ENCODE measurements around the gene C2CD3. TPM values are rescaled to one million over a fixed set of nuclear protein-coding genes. Genes with fewer than 3 reads are reported as not detected.
"Not testable (repeated sequence)": the region's sequence is repeated elsewhere in the genome, so short reads cannot be mapped to it uniquely, and the experiment has no call there.

Gene C2CD3
- total RNA-seq, 1 experiment from 2014 or later, result 22.0 TPM

DNA sequence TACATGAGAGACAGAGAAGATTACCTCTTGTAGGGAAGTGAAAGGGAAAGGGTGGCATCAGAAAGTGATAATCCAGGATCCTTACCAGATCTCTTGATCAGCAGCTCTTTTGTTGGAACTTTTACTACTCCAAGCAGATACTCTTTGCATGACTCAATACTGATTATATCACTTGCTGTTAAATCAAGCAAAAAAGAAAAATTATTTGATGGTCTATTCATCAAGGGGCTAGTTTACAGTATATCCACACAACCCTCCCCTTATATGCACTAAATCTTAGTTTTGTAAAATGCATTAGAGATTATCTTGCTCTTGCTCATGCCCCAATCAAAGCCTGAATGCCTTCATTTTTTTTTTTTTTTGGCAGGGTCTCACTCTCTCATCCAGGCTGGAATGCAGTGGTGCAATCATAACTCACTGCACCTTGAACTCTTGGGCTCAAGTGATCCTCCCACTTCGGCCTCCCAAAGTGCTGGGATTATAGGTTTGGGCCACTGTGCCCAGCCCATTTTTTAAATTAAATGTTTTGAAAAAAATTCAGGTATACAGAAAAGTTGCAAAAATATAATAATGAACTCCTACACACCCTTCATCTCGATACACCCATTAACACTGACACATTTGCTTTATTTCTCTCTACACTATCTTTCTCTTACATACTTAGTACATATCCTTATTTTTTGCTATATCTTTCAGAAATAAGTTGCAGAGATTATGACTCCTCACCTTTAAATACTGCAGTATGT is 85.8 kb downstream of the C2CD3 start:
- TF ChIP-seq, protein P1, sequence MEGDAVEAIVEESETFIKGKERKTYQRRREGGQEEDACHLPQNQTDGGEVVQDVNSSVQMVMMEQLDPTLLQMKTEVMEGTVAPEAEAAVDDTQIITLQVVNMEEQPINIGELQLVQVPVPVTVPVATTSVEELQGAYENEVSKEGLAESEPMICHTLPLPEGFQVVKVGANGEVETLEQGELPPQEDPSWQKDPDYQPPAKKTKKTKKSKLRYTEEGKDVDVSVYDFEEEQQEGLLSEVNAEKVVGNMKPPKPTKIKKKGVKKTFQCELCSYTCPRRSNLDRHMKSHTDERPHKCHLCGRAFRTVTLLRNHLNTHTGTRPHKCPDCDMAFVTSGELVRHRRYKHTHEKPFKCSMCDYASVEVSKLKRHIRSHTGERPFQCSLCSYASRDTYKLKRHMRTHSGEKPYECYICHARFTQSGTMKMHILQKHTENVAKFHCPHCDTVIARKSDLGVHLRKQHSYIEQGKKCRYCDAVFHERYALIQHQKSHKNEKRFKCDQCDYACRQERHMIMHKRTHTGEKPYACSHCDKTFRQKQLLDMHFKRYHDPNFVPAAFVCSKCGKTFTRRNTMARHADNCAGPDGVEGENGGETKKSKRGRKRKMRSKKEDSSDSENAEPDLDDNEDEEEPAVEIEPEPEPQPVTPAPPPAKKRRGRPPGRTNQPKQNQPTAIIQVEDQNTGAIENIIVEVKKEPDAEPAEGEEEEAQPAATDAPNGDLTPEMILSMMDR (conservative IDR thresholded peaks at IDR 0.05), result no peak
- Mint-ChIP-seq H3K27ac (no peak overlapping the region), H3K9me3 (peaks cover 0 to 4% of the 10 kb centered on the region in 2 experiments; a peak in 1 of 5 replicates), H3K4me1 (no peaks in the 10 kb centered on the region), H3K36me3 (ENCODE audit: insufficient read depth in 1 of 3, low read depth in 3 of 3) (peaks cover 18 to 43% (median 29%) of the 10 kb centered on the region in 3 experiments), H3K27me3 (ENCODE audit: low read depth) (no peaks in the 10 kb centered on the region), H3K4me3 (no peak overlapping the region)
- H2BK120ac ChIP-seq (ENCODE audit: low read depth, low read length, poor library complexity, severe bottlenecking), result no peak overlapping the region
- H4K5ac ChIP-seq (ENCODE audit: insufficient read length, low read depth, low read length), result no peak overlapping the region
- H3K4me1 ChIP-seq (ENCODE audit: insufficient read depth, low read length), result no peaks in the 10 kb centered on the region
- H4K20me1 ChIP-seq (ENCODE audit: control insufficient read depth, insufficient read depth, insufficient read length), result no peaks in the 10 kb centered on the region
- no peak overlapping the region for H4K8ac ChIP-seq (replicated peaks; ENCODE audit: insufficient read length, low read depth, low read length)
- H3K27me3 ChIP-seq (ENCODE audit: insufficient read depth, low read length), result no peaks in the 10 kb centered on the region
- no peak overlapping the region for H3K27ac ChIP-seq (ENCODE audit: insufficient read length, low read depth, low read length)
- H3K4me2 ChIP-seq (ENCODE audit: insufficient read depth, insufficient read length, low read length), result no peak overlapping the region
- no peak overlapping the region for H2AFZ ChIP-seq (ENCODE audit: low read length)
- H2BK15ac ChIP-seq (ENCODE audit: low read depth, low read length), result no peak overlapping the region
- no peaks in the 10 kb centered on the region for H3K9me3 ChIP-seq (ENCODE audit: control insufficient read depth, low read depth, low read length)
- H3K18ac ChIP-seq (ENCODE audit: insufficient read length, low read depth, low read length), result no peak overlapping the region
- 100% methylated on average over 1 of the region's 2 CpGs for WGBS (ENCODE audit: extremely low coverage, insufficient read length, low lambda C conversion rate)
- H2BK5ac ChIP-seq (ENCODE audit: insufficient read length, low read length), result no peak overlapping the region
- no peak overlapping the region for H4K91ac ChIP-seq (ENCODE audit: insufficient read length, low read depth, low read length)
- H3K9ac ChIP-seq (ENCODE audit: extremely low read depth, insufficient read length, low read length), result no peak overlapping the region
- no peaks in the 10 kb centered on the region for H3K79me1 ChIP-seq (ENCODE audit: insufficient read depth, low read depth, low read length, poor library complexity, severe bottlenecking)
- no peak overlapping the region for H2BK20ac ChIP-seq (ENCODE audit: low read depth, low read length, poor library complexity, severe bottlenecking)
- no peak overlapping the region for H3K14ac ChIP-seq (ENCODE audit: insufficient read depth, low read length)
- no peaks in the 10 kb centered on the region for H3K79me2 ChIP-seq (ENCODE audit: insufficient read depth, low read length)
- H2BK12ac ChIP-seq (ENCODE audit: insufficient read length, low read depth, low read length), result no peak overlapping the region
- H3K23me2 ChIP-seq (ENCODE audit: insufficient read length, low read depth, low read length, poor library complexity, severe bottlenecking), result no peaks in the 10 kb centered on the region
- H3K23ac ChIP-seq (ENCODE audit: insufficient read length, low read depth, low read length), result no peak overlapping the region
- H3T11ph ChIP-seq (ENCODE audit: low read length), result no peak overlapping the region
- H2AK5ac ChIP-seq (ENCODE audit: insufficient read length, low read length), result no peak overlapping the region
- no peak for DNase-seq
- no peak overlapping the region for H3K56ac ChIP-seq (ENCODE audit: insufficient read length, low read depth, low read length)
- H3K4ac ChIP-seq (ENCODE audit: low read depth, low read length), result no peak overlapping the region

DNA sequence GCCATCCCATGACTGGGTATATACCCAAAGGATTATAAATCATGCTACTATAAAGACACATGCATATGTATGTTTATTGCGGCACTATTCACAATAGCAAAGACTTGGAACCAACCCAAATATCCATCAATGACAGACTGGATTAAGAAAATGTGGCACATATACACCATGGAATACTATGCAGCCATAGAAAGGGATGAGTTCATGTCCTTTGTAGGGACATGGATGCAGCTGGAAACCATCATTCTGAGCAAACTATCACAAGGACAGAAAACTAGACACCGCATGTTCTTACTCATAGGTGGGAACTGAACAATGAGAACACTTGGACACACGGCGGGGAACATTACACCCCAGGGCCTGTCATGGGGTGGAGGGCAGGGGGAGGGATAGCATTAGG is 86.9 kb downstream of the C2CD3 start:
- not testable (repeated sequence) for H3K4me3 Mint-ChIP-seq; H2BK120ac ChIP-seq (ENCODE audit: low read depth, low read length, poor library complexity, severe bottlenecking); H3K27ac Mint-ChIP-seq; H2BK12ac ChIP-seq (ENCODE audit: insufficient read length, low read depth, low read length); H3K27ac ChIP-seq (ENCODE audit: insufficient read length, low read depth, low read length); H3K27me3 Mint-ChIP-seq (ENCODE audit: low read depth); H2BK15ac ChIP-seq (ENCODE audit: low read depth, low read length); H3K4me1 ChIP-seq (ENCODE audit: insufficient read depth, low read length); H2AK5ac ChIP-seq (ENCODE audit: insufficient read length, low read length); H3K79me1 ChIP-seq (ENCODE audit: insufficient read depth, low read depth, low read length, poor library complexity, severe bottlenecking); H2BK20ac ChIP-seq (ENCODE audit: low read depth, low read length, poor library complexity, severe bottlenecking); H4K20me1 ChIP-seq (ENCODE audit: control insufficient read depth, insufficient read depth, insufficient read length); H3K23me2 ChIP-seq (ENCODE audit: insufficient read length, low read depth, low read length, poor library complexity, severe bottlenecking); H3K14ac ChIP-seq (ENCODE audit: insufficient read depth, low read length); H3K79me2 ChIP-seq (ENCODE audit: insufficient read depth, low read length); H3T11ph ChIP-seq (ENCODE audit: low read length); H4K91ac ChIP-seq (ENCODE audit: insufficient read length, low read depth, low read length); H3K9ac ChIP-seq (ENCODE audit: extremely low read depth, insufficient read length, low read length); H2BK5ac ChIP-seq (ENCODE audit: insufficient read length, low read length); H4K5ac ChIP-seq (ENCODE audit: insufficient read length, low read depth, low read length); H3K4ac ChIP-seq (ENCODE audit: low read depth, low read length); H3K9me3 Mint-ChIP-seq; H3K9me3 ChIP-seq (ENCODE audit: control insufficient read depth, low read depth, low read length); H2AFZ ChIP-seq (ENCODE audit: low read length); H3K23ac ChIP-seq (ENCODE audit: insufficient read length, low read depth, low read length); H4K8ac ChIP-seq (replicated peaks; ENCODE audit: insufficient read length, low read depth, low read length); H3K18ac ChIP-seq (ENCODE audit: insufficient read length, low read depth, low read length); DNase-seq; H3K27me3 ChIP-seq (ENCODE audit: insufficient read depth, low read length); H3K4me1 Mint-ChIP-seq; H3K56ac ChIP-seq (ENCODE audit: insufficient read length, low read depth, low read length); H3K4me2 ChIP-seq (ENCODE audit: insufficient read depth, insufficient read length, low read length)
- WGBS (ENCODE audit: extremely low coverage, insufficient read length, low lambda C conversion rate), result no CpG with 5 or more reads among the region's 4 CpGs
- peaks cover 18 to 43% (median 29%) of the 10 kb centered on the region in 3 experiments for H3K36me3 Mint-ChIP-seq (ENCODE audit: insufficient read depth in 1 of 3, low read depth in 3 of 3)

All from H9 (cell line).